ENCODE measurements around the gene ZBTB5.

- TF ChIP-seq CTCF (IDR thresholded peaks at IDR 0.05) (no peak), POLR2A (IDR thresholded peaks at IDR 0.05) (no peak), EP300 (IDR thresholded peaks at IDR 0.05) (no peak)
Observed at GRCh38 chr9:37508135-37508833, 43.0 kb upstream of the ZBTB5 start.
